ENCODE data around the gene THSD1.

Gene THSD1, protein sequence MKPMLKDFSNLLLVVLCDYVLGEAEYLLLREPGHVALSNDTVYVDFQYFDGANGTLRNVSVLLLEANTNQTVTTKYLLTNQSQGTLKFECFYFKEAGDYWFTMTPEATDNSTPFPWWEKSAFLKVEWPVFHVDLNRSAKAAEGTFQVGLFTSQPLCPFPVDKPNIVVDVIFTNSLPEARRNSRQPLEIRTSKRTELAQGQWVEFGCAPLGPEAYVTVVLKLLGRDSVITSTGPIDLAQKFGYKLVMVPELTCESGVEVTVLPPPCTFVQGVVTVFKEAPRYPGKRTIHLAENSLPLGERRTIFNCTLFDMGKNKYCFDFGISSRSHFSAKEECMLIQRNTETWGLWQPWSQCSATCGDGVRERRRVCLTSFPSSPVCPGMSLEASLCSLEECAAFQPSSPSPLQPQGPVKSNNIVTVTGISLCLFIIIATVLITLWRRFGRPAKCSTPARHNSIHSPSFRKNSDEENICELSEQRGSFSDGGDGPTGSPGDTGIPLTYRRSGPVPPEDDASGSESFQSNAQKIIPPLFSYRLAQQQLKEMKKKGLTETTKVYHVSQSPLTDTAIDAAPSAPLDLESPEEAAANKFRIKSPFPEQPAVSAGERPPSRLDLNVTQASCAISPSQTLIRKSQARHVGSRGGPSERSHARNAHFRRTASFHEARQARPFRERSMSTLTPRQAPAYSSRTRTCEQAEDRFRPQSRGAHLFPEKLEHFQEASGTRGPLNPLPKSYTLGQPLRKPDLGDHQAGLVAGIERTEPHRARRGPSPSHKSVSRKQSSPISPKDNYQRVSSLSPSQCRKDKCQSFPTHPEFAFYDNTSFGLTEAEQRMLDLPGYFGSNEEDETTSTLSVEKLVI

DNA sequence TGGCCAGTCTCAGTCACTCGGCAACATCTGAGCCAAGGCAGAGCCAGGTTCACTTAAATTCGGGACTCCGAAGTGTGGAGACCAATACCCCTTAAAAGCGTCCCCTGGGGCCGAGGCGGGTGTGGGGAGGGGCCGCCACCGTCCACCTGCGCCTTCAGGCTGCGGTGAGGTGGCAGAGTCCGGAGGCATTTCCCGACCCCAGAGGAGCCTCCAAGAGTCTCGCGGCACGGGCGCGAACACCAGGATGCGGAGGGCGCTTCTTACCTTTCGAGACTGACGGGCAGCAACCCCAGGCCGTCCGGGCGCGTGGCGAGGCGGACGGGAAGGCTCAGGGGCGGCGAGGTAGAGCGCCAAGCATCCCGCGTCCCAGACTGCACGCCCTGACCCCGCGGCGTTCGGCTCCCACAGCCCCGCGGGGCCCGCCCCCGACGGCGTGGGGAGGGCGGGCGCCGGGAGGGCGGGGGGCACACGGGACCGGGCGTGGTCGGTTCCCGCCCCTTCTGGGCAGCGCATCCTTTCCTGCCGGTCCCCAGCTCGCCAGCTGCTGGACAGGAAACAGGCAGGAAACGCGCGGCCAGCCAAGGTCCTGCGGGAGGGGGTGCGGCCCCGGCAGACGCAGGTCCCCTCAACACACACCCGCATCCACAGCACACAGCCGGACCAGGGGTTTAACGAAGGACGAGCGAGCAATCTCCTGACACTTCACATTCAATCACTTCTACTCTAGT is at the start of gene THSD1:
Gene THSD1 (minus strand): TSS at position 406 of the 728 bp plus-strand sequence. CDS start 3,572 bp downstream, outside the sequence.
- peak; percentile 11 for DNase-seq

DNA sequence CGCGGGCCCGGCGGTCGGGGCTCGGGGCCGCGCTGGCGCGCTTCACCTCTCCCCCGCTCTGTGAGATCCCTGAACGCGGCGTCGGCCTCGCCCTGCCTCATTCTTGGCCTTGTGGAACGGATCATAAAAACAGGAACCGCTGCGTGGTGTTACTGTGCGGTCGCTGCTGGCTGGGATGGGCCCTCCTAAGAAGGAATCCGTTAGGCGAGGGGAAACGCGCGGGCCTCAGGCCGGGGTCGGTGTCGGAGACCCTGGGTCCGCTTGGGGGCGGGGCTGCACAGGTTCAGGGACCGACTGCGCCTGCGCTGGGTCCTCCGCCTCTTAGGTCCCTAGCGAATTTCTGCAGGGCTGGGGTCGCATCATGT is 49.7 kb upstream of the THSD1 start:
- DNase-seq, result peak; percentile 64

DNA sequence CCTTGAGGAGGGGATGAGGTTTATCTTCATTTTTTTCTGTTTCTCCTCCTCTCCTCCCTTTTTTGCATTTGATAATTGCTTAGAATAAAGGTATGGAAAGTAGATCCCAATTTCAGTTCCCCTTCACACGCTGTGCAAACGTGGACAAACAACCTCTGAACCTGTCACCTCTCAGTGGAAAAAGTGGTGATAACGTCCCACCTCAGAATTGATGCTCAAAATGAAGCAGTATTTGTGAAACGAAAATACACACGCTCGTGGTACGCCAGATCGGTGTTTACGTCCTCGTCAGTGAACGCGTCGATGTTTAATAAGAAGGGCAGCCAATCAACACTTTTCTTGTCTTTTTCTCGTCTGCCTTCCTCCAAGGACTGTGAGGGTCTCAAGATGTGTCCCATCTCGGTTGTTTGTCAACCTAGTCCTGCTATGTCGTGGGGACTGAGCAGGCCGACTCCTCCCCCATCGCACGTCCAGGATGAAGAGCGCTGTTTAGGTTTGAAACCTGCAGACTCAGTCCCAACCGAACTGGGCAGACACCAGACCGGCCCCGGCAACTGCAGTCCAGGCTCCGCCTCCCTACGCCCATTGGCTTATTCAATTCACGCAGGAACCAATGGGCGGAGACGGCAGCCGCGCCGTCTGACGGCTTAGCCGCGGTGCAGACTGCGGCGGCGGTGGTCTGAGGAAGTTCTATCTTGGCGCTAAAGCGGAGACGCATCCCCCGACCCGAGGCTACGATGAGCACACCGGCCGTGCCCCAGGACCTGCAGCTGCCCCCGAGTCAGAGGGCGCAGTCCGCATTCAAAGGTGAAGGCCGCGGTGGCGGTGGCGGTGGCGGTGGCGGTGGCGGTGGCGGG is 49.1 kb upstream of the THSD1 start, which contains the start of gene CKAP2:
Gene CKAP2 (plus strand): TSS at position 659 of the 857 bp plus-strand sequence. CDS start 79 bp downstream, at position 738.
- peak; percentile 92 for DNase-seq

DNA sequence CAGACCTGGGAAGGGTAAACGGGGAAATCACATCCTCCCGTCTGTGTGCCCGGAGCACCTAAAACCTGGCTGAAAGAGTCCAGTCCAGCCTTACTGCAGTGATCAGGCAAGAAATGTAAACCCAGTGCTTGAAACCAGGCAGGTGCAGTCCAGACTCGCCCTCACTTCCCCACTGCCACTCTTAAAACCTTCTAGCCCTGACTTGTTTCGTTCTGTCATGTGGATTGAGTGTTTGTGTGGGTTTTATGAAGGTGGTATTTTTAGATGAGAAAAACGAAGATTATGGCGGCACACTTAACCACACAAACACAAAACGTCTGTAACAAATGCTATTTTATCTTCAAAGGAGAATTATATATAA is 48.5 kb upstream of the THSD1 start:
- no peak for DNase-seq

DNA sequence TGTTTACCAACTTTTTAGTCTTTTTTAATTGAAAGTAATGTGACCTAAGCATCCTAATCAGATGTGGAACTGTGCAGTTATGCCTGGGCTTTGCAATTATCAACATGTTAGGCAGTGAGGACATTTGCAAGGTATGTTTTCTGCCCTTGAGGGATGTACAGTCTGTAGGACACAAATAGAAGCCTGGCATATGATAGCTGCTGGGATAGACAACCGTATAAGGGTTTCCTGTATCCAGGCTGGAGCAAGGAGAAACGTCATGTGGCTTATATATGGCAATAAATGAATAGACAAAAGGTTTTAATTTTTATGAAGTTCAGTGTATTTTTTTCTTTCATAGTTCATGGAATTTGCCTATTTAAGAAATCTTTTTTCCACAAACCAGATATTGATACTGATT is 46.5 kb upstream of the THSD1 start:
- no peak for DNase-seq

DNA sequence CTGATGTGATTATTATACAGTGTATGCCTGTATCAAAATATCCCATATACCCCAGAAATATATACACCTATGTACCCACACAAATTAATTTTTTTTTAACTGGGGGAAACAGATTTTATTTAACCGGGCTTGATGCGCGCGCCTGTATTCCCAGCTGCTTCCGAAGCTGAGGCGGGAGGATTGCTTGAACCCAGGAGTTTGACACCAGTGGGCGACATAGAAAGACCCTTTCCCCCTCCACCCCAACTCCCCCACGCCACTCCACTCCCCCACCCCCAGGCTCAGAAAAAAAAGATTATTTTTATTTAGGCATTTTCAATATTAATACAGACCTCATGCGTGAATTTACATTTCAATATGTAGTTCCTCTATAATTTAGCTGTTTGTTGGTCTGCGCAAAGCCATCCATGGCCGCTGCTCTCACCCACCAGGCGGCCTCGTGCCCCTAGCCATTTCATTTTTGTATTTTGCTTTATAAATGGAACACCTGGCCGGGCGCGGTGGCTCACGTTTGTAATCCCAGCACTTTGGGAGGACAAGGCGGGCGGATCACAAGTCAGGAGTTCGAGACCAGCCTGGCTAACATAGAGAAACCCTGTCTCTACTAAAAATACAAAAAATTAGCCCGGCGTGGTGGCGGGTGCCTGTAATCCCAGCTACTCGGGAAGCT is 45.3 kb upstream of the THSD1 start:
- DNase-seq, result no peak

DNA sequence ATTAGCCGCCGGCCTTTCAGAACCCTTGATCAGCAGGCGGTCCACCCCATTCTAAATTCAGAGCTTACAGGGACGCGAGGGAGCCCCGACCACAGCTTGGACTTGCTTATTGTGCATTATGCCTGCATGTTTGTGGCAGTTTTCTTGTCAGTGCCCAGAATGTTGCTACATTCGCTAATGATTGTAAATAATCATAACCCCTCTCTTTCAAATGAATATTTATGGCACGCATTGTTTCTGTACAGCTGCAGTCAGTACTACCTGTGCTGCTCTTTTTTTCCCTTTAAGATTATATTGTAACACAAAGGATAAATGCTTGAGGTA is 44.8 kb upstream of the THSD1 start:
- no peak for DNase-seq

DNA sequence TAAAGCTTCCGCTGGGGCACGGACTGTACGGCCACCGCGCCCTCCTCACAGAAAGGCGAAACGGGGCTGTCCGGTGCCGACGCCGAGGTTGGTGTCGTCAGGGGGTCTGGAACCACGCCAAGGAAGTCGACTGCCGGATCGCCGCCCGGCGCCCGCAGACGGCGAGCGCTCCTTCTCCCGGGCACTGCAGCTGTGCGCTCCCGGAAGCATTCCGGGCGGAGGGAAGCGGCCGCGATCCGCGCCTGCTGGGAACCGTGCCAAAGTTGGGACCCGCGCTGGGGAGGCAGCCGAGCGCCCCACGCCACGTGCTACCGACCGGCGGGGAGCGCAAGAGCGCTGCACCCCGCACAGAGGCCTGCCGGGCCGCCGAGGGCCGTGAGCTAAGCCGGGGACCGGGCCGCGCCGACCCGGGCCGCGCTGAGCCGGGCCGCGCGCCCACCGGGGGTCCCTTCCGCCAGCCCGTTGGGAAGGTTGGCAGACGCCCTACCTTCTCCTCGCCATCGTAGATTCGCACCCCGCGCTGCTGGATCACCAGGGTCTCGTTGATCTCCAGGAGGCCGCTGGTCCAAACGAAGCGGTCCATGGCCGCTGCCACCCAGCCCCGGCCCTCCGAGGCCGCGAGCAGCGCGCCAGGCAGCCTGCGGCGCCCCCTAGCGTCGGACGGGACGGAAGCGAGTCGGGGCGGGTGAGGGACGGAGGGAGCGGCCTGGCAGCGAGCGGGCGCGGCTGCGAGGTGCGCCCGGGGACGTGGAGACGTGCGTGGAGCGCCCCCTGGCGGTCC is 44.2 kb upstream of the THSD1 start, which contains the start of gene VPS36:
Gene VPS36 (minus strand): TSS at position 623 of the 781 bp plus-strand sequence. CDS start 40 bp downstream, at position 583.
- peak; percentile 95 for DNase-seq

DNA sequence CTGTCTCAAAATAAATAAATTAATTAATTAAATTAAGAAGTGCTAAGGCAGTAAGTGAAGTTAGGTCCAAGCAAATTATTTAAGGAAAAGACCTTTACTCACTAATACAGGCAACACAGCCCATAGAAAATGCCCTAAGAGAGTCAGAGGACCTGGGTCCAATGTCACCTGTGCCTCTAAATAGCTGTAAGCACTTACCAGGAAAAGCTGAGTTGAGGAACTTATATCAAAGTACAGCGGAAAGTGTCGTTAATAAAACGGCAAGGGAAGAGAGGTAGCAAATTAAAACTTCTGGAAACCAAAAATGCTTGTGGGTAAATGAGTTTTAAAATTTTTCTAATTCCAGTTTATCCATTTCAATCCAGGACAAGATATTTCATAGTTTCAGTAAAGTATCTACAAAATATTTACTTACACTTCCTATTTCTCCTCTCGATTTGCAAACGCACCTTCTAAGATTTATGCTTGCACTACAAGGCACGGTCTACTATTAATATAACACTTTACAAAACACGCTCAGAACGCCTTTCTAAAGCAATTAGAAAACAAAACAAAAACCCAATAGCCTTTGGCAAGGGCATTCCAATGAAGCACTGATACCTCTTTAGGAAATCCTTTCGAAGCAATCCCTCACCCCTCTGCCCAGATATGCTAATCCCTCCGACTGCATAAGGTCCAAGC is 43.5 kb upstream of the THSD1 start:
- no peak for DNase-seq

DNA sequence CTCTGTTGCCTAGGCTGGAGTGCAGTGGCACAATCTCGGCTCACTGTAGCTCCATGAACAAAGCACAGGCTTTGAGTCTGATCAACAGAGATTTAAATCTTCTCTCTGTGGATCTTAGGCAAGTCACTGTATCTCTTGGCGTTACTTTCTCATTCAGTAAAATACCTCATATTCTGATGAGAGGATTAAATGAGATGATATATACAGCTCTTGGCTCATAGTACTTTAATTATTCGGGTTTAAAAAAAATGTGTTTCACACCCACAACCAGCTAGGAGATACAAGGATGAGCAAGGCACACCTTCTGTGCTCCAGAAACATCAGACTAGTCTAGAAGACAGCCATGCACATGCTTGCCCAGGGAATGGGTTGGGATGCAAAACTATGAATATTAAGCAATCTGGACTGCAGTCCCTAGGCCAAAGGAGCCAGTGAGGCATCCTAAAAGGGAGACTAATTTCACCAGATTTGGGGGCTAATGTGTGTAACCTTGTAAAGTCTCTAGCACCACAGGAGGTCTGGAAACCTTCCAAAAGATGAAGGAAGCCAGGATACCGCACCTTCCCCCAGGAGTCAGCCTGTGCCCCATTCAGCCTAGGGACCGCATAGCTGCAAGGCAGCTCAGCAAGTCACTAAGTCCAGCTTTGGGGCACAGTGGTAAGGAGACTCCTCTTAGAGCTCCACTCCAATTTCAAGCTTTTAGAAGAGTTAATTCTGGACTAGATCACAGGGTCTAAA is 42.0 kb upstream of the THSD1 start:
- DNase-seq, result no peak

DNA sequence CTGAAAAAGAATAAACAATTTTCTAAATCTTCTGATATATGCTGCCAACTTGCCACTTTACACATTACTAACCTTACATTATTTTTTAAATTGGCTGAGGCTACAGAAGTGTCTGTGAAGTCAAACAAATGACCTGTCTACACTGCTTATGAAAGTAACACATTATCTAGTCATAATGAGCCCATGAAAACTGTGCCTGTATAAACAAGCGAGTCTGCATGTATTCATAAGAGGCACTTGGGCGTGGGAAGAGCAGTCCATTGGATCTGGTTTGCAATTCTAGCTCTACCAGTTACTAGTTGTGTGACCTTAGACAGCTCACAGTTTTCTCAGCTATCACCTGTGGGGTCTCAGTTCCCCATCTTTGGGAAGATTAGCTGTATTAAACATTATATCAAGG is 41.4 kb upstream of the THSD1 start:
- no peak for DNase-seq

DNA sequence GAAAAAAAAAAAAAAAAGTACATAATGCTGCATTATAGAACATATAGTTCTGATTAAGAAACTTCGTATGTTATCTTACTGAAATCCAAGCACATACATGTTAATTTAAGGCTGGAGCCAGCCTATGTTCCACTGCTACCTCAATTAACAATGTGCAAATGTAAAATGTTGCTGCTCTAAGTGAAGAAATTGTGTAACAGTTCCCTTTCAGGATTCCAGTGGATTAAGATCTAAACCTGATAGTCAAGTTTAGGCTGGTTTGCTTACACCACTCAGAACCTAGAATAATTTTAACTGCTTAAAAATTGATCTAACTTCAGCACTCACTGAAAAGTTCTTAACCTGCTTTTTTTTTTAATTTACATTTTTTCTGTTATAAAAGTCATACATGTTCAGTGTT is 40.3 kb upstream of the THSD1 start:
- DNase-seq, result no peak

DNA sequence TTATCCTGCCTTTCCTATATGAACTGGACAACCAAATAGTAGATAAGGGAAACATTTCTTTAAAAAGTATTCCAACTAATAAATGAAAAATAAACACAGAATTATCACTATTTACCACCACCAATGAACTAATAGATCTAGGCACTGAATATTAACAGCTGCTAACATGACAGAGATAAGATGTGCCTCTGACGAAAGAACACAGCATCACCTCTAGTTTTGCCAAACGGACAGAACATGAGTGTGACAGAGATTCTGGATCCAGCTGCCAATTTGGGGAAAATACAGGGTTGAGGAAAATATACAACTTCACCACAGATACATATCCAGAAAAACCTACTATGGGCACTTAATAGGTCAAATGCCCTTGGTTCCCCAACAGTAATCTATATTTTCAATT is 26.5 kb upstream of the THSD1 start:
- no peak for DNase-seq

DNA sequence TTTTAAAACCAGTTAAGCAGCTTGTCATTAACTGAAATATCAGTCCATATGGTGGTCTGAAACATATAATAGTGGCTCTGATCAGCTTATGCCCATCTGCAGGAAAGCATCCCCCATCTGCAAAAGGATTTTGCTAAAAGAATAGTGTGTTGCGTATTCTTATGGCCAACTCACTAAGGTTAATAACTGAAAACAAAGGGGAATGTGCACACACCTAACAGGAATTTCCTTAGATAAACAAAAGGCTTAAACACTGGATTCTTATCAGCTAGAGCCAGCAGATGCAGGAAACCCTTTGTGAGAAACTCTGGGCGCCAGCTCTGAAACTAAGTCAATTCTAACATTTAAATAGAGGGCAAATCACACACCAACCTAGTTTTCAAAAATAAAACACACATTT is 22.3 kb upstream of the THSD1 start:
- no peak for DNase-seq

DNA sequence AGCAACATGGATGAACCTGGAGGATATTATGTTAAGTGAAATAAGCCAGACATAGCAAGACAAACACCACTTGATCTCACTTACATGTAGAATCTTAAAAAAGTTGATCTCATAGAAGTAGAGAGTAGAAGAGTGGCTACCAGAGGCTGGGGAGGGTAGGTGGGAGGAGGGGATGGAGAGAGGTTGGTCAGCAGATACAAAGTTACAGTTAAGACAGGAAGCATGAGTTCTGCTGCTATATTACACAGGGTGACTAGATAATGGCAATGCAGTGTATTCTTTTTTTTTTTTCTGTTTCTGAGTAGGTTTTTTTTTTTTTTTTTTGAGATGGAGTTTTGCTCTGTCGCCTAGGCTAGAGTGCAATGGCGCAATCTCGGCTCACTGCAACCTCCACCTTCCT is 15.2 kb upstream of the THSD1 start:
- no peak for DNase-seq

DNA sequence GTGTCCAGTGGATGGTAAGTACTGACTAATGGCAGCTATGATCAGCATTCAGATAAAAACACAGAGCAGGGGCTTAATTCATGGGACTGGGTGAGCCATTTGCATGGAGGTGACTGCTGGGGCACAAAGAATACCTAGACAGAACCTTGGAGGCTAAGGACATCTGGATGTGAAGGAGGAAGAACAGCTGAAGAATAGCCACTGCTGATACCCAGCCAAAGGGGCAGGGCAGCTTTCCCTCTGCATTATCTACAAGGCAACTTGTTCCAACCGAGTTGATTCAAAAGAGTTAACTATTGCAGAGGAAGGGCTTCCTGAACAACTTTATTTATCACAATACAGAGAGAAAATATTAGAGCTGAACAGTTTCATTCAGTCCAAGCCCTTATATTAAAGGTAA is 13.1 kb upstream of the THSD1 start:
- no peak for DNase-seq

DNA sequence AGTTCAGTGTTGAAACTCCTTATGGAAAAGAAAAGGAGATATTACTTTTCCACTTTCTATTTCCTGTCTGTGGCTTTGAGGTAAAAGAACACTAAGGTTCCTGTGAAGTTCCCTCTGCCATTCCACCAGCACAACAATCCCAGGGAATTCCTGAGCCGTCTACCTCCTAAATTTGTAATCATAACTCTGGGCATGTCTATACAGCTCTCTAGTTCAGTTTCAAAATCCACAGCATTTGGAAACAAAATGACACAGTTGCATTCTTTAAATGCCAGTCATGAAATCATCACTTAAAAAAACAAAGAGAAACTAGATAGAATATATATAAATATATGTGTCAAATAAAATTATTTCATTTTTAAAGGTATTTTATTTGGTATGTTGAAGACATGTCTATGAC is 9.0 kb upstream of the THSD1 start:
- no peak for DNase-seq

DNA sequence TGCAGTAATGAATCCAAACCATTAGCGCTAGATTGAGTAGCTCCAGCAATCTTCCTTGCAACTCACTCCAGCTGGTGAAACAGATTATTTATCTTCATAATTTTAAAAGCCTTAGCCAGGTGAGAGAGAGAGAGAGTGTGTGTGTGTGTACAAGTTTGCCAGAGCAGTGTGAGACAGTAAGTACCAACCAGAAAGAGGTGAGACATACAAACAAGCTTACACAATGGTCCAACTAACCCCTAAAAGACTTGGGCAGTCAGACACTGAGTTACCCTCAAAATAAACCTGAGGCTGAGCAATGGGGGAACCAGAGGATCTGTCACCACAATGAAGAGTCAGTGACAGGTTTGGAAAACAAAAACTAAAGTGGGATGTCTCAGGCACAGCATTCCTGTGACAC is 8.1 kb upstream of the THSD1 start:
- DNase-seq, result no peak

DNA sequence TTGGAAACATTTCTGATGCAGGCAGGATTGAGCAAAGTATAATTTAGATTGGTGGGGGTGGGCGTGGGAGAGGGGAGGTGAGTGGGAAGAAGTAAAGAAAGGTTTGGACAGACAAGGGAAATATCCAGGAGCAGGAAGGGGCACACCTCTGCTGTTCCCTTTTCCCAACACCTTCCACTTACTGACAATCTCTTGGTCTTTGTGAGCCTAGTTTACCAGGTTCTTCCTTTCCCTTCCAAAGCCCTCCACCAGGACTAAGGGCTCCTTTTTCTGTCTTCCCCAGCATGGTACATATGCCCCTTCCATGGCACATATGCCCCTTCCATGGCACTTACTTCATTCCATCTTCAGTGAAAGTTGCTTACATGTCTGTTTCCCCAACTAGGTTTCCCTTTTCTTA is 6.2 kb upstream of the THSD1 start:
- no peak for DNase-seq

DNA sequence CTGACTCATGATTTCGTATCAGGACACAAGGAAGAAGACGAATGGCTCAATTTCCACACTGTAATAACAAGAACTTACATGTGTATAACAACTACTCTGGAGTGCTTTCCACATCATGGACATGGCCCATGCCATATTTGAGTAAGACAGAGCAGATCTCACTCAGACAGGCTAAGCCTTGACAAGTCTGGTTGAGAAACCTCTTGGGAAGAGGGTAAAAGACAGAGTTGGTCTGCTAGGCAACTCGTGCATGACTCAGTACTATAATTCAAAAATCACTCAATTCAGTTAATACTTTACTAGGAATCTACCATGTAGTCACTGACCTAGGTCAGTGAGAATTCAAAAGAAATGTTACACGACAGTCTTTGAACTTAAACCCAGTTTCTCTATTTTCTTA is 5.7 kb upstream of the THSD1 start:
- DNase-seq, result no peak

All from activated gamma-delta T cell treated with Interleukin-2 at 50 U/mL for 16 hours (primary cell).